ENCODE measurements around the gene ATP8A2. TPM values are rescaled to one million over a fixed set of nuclear protein-coding genes. Genes with fewer than 3 reads are reported as not detected.

The ATP8A2 gene
- total and polyA plus RNA-seq, 2 of the 8 experiments (the other 6 are each of a cell fraction or from before 2014, with no cell fraction given), result 2.4 to 8.3 TPM

- Histone ChIP-seq H3K9me3 (ENCODE audit: insufficient read depth in 2 of 2, low read depth in 1 of 2, low read length in 1 of 2) (no peaks in the 10 kb centered on the region), H4K5ac (ENCODE audit: insufficient read length, low read depth, low read length) (no peak overlapping the region), H3K4ac (replicated peaks; ENCODE audit: insufficient read length, low read depth, low read length) (no peak overlapping the region), H3K18ac (ENCODE audit: extremely low read depth, low read length) (no peak overlapping the region), H4K91ac (replicated peaks; ENCODE audit: insufficient read length, low read length) (no peak overlapping the region), H2BK120ac (replicated peaks; ENCODE audit: low read depth, low read length) (no peak overlapping the region), H3K79me2 (ENCODE audit: control insufficient read depth in 1 of 2, insufficient read depth in 2 of 2, low read length in 2 of 2) (no peaks in the 10 kb centered on the region), H4K8ac (ENCODE audit: extremely low read depth, insufficient read depth, low read length) (no peak overlapping the region), H3K4me1 (replicated peaks in 1 of 4; ENCODE audit: control insufficient read depth in 3 of 4, insufficient read depth in 4 of 4, low read length in 3 of 4) (peaks cover 0 to 10% (median 6%) of the 10 kb centered on the region in 4 experiments; a peak in 5 of 7 replicates), H2AK5ac (ENCODE audit: low read depth, low read length) (no peak overlapping the region), H3K27ac (ENCODE audit: low read depth, low read length) (no peak overlapping the region), H3K23ac (ENCODE audit: insufficient read length) (no peak overlapping the region), H3K27me3 (replicated peaks in 1 of 4; ENCODE audit: control insufficient read depth in 3 of 4, extremely low read depth in 1 of 4, insufficient read depth in 3 of 4, low read length in 3 of 4) (no peaks in the 10 kb centered on the region; a peak in 1 of 7 replicates), H3K23me2 (ENCODE audit: low read depth, low read length) (no peaks in the 10 kb centered on the region), H3K9ac (replicated peaks in 1 of 4; ENCODE audit: extremely low read depth in 1 of 4, low read depth in 3 of 4, low read length in 3 of 4) (no peak overlapping the region; a peak in 1 of 7 replicates), H3K14ac (ENCODE audit: insufficient read length) (no peak overlapping the region), H3K4me2 (ENCODE audit: insufficient read depth in 1 of 2, low read depth in 2 of 2, low read length in 2 of 2) (no peak overlapping the region), H3K4me3 (ENCODE audit: extremely low read depth in 1 of 4, insufficient read depth in 2 of 4, low read depth in 3 of 4, low read length in 4 of 4) (no peak overlapping the region), H4K20me1 (replicated peaks in 1 of 2; ENCODE audit: control insufficient read depth in 1 of 2, insufficient read depth in 2 of 2, low read length in 2 of 2) (no peaks in the 10 kb centered on the region), H2BK12ac (ENCODE audit: low read depth, low read length) (no peak overlapping the region), H3K79me1 (ENCODE audit: low read depth, low read length) (no peaks in the 10 kb centered on the region), H2BK20ac (ENCODE audit: low read length) (no peak overlapping the region), H3K36me3 (ENCODE audit: control insufficient read depth in 2 of 4, insufficient read depth in 4 of 4, low read length in 3 of 4) (no peaks in the 10 kb centered on the region), H3K56ac (replicated peaks; ENCODE audit: insufficient read length, low read depth, low read length) (no peak overlapping the region), H2BK15ac (ENCODE audit: low read length) (no peak overlapping the region), H2BK5ac (ENCODE audit: low read depth, low read length) (no peak overlapping the region), H2AFZ (ENCODE audit: low read length) (no peak overlapping the region)
- TF ChIP-seq JUND (IDR thresholded peaks at IDR 0.05; ENCODE audit: low read length), result no peak
- TF ChIP-seq HDAC2 (IDR thresholded peaks at IDR 0.05; ENCODE audit: borderline replicate concordance in 1 of 2, low read depth in 2 of 2, low read length in 2 of 2), result no peak
- no peak for TF ChIP-seq TAF7 (optimal IDR thresholded peaks at IDR 0.05; ENCODE audit: borderline replicate concordance, low read depth, low read length)
- no peak for TF ChIP-seq SRF (IDR thresholded peaks at IDR 0.05; ENCODE audit: low read depth, low read length)
- TF ChIP-seq SUZ12 (IDR thresholded peaks at IDR 0.05; ENCODE audit: low read length), result no peak
- no peak for TF ChIP-seq EZH2 (IDR thresholded peaks at IDR 0.05; ENCODE audit: low read depth, low read length, severe bottlenecking)
- no peak for TF ChIP-seq CHD2 (IDR thresholded peaks at IDR 0.05; ENCODE audit: low read length)
- DNase-seq (ENCODE audit: low read depth in 1 of 2, low spot score in 2 of 2), result no peak
- FAIRE-seq, result no peak
- ChIA-PET POLR2A (ENCODE audit: partially characterized antibody) (no interaction called here), CTCF (ENCODE audit: partially characterized antibody) (interaction anchor here (1.0 to 1.3 kb wide), 2 partner anchors 12 to 75 kb away, joined by 3 read pairs; no protein-coding TSS in a partner anchor)
- WGBS, 2 experiments (ENCODE audit: extremely low coverage in 1 of 2, insufficient coverage in 1 of 2, insufficient read length in 1 of 2, insufficient replicate concordance in 2 of 2, low coverage in 1 of 2, low lambda C conversion rate in 2 of 2, missing lambda C conversion rate in 1 of 2), result 70% methylated on average over 1 of the region's 1 CpG; no CpG with 5 or more reads in 1 of the 2 experiments
These were observed 560.6 kb downstream of the ATP8A2 start for GRCh38 chr13:25932365-25932764.

Measured in H1 (cell line).